Measurements from ENCODE around the gene MYCN.

The MYCN gene

GRCh38 chr2:15979759-15980604 is 39.6 kb downstream of the MYCN start:
- Mint-ChIP-seq H3K4me3 (no peak overlapping the region), H3K4me1 (peaks cover 5% of the 10 kb centered on the region), H3K27me3 (no peaks in the 10 kb centered on the region), H3K36me3 (ENCODE audit: low read depth) (no peaks in the 10 kb centered on the region), H3K27ac (no peak overlapping the region), H3K9me3 (no peaks in the 10 kb centered on the region)
- DNase-seq (no peak), ATAC-seq (no peak)

DNA sequence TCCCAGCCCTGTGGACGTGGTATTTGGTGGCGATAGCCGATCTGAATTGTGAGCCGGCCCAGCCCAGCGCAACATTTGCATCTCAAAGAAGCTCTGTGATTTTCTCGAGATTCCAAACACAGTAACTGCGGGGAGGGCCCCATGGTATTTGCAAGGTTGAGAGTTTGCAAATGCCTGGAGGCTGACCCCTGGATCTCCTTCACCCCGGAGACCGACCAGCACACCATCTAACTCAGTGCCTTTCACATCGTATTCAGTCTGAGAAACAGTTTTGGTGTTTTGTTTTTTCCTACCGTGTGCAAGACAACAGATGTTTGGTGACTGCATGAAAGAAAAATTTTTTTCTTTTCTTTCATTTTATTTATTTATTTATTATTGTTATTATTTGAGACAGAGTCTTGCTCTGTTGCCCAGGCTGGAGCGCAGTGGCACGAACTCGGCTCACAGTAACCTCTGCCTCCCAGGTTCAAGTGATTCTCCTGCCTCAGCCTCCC is 40.3 kb downstream of the MYCN start:
- Mint-ChIP-seq H3K36me3 (ENCODE audit: low read depth) (no peaks in the 10 kb centered on the region), H3K4me1 (peaks cover 5% of the 10 kb centered on the region), H3K4me3 (no peak overlapping the region), H3K27me3 (no peaks in the 10 kb centered on the region), H3K9me3 (no peaks in the 10 kb centered on the region), H3K27ac (no peak overlapping the region)
- ATAC-seq (no peak), DNase-seq (no peak)

DNA sequence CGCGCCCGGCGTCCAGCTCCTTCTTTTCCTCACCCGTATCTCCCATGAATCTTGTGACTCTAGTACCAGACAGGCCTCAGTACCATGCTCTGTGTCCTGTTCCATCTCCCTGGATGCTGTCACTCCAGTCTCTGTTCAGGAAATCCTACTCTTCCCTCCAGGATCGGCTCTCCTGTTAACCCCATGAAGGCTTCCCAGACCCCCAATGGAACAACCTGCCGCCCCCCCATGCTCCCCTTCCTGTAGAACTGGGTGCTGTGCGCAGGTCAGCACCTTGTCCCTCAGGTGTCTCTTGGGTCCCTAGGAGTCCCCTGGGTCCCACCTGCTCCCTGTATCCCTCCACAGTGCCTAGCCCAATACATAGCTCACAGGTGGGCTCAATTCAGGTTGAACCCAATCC is 41.3 kb downstream of the MYCN start:
- Mint-ChIP-seq H3K4me1 (peaks cover 5% of the 10 kb centered on the region), H3K4me3 (no peak overlapping the region), H3K27me3 (no peaks in the 10 kb centered on the region), H3K27ac (no peak overlapping the region), H3K9me3 (no peaks in the 10 kb centered on the region), H3K36me3 (ENCODE audit: low read depth) (no peaks in the 10 kb centered on the region)
- ATAC-seq = no peak
- no peak for DNase-seq

DNA sequence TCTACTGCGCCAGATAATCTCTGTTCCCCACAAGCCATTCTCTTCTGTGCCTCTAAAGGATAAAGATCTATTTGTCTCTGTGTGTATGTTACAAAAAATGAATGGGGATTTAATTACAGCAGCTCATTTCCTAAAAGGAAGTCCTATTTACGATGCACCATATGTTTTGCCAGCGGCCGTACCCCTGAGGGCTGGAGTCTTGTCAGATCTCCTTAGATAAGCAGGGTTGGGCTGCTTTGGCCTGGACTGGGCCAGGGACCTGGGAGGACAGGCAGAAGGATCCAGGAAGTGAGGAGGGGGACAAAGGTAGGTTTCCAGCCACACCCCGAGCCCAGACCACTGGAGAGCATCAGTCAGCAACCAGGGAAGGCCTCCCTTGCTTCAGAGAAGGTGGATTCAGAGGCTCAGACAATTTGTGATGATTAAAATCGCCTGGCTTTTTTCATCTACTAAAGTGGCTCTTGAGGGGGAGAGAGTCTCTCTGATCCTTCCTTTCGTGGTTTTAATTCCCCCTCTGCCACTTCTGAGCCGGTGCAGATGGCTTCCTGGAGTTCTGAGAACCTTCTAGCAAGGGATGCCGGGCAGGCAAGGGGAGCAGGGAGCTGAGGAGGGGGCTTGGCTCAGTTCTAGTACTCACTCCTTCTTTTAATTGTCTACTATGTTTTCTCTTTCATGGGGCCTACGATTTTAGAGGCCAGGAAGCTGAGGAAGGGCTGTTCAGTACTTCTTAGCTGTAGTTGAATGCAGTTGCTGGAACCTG is 42.1 kb downstream of the MYCN start:
- Mint-ChIP-seq H3K4me3 (no peak overlapping the region), H3K27ac (no peak overlapping the region), H3K4me1 (peaks cover 5% of the 10 kb centered on the region), H3K36me3 (ENCODE audit: low read depth) (no peaks in the 10 kb centered on the region), H3K27me3 (no peaks in the 10 kb centered on the region), H3K9me3 (no peaks in the 10 kb centered on the region)
- no peak for ATAC-seq
- no peak for DNase-seq

GRCh38 chr2:15983496-15983895 is 43.1 kb downstream of the MYCN start:
- H3K27ac Mint-ChIP-seq = no peak overlapping the region
- no peak overlapping the region for H3K4me3 Mint-ChIP-seq
- H3K36me3 Mint-ChIP-seq (ENCODE audit: low read depth) = no peaks in the 10 kb centered on the region
- peaks cover 5% of the 10 kb centered on the region for H3K4me1 Mint-ChIP-seq
- ATAC-seq (no peak), DNase-seq (no peak)
- no peaks in the 10 kb centered on the region for H3K27me3 Mint-ChIP-seq
- H3K9me3 Mint-ChIP-seq = no peaks in the 10 kb centered on the region

- ATAC-seq (no peak), DNase-seq (no peak)
- no peaks in the 10 kb centered on the region for H3K9me3 Mint-ChIP-seq
- peaks cover 5% of the 10 kb centered on the region for H3K4me1 Mint-ChIP-seq
- H3K4me3 Mint-ChIP-seq = no peak overlapping the region
- peaks cover 2% of the 10 kb centered on the region for H3K27me3 Mint-ChIP-seq
- H3K36me3 Mint-ChIP-seq (ENCODE audit: low read depth) = no peaks in the 10 kb centered on the region
- no peak overlapping the region for H3K27ac Mint-ChIP-seq
Observed at GRCh38 chr2:15984368-15985255, 44.3 kb downstream of the MYCN start.

DNA sequence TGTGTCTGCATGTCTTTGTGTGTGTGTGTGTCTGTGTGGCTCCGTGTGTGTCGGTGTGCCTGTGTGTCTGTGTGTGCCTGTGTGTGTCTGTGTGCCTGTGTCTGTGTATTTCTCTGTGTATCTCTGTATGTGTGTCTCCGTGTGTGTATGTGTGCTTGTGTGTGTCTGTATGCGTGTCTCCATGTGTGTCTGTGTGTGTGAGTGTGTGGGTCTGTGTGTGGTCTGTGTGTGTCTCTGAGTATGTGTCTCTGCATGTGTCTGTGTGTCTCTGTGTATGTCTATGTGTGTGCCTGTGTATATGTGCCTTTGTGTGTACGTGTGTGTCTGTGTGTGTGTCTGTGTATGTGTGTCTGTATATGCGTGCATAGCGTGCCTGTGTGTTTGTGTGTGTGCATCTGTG is 45.2 kb downstream of the MYCN start:
- Mint-ChIP-seq H3K9me3 (no peaks in the 10 kb centered on the region), H3K27me3 (peaks cover 2% of the 10 kb centered on the region), H3K4me3 (no peak overlapping the region), H3K4me1 (peaks cover 5% of the 10 kb centered on the region), H3K27ac (no peak overlapping the region), H3K36me3 (ENCODE audit: low read depth) (no peaks in the 10 kb centered on the region)
- no peak for DNase-seq
- ATAC-seq = no peak

DNA sequence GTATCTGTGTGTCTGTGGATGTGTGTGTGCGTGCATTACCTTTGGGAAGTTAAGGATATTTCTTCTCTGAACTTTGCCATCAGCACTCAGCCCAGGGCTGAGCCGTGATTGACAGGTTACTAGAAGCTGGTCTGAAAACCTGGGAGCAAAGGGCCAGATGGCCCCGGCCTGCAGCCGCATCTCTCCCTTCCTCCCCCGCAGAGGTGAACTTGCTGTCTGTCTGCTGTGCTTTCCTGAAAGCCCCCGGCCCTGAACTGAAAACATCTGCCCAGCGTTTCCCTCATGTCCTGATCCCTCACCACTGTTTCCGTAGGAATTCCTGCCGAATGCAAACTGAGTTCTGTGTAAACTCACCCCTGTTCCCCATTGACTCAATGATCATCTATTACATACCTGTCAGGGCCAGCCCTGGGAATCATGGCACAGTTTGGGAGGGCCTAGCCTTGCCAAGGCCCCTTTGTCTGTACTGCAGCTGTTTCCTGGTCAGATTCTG is 45.8 kb downstream of the MYCN start:
- no peaks in the 10 kb centered on the region for H3K36me3 Mint-ChIP-seq (ENCODE audit: low read depth)
- peaks cover 5% of the 10 kb centered on the region for H3K4me1 Mint-ChIP-seq
- no peaks in the 10 kb centered on the region for H3K9me3 Mint-ChIP-seq
- DNase-seq = no peak
- no peak overlapping the region for H3K27ac Mint-ChIP-seq
- H3K27me3 Mint-ChIP-seq = peaks cover 2% of the 10 kb centered on the region
- H3K4me3 Mint-ChIP-seq = no peak overlapping the region
- ATAC-seq = no peak

- Mint-ChIP-seq H3K4me1 (peaks cover 5% of the 10 kb centered on the region), H3K36me3 (ENCODE audit: low read depth) (no peaks in the 10 kb centered on the region), H3K27ac (no peak overlapping the region), H3K27me3 (peaks cover 2% of the 10 kb centered on the region), H3K9me3 (no peaks in the 10 kb centered on the region), H3K4me3 (no peak overlapping the region)
- ATAC-seq (no peak), DNase-seq (no peak)
Observed at GRCh38 chr2:15986644-15987043, 46.3 kb downstream of the MYCN start.

DNA sequence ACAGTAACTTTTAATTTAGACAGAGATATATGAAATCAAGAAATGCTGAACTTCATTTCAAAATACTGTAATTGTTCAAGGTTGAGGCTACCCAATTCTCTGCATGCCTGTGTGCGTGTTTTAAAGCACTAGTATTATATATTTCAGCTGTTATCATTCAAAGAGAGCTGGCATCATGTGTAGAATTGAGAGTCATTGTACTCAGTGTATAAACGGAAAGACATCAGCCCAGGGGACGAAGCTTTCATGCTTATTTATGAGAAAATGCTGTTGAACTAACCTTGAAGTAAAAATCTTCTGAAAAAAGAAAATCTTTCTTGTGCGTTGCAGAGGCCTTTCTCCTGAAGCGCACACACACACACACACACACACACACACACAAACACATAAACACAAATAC is 48.4 kb downstream of the MYCN start:
- no peak overlapping the region for H3K4me3 Mint-ChIP-seq
- H3K27me3 Mint-ChIP-seq = peaks cover 2% of the 10 kb centered on the region
- ATAC-seq = no peak
- H3K36me3 Mint-ChIP-seq (ENCODE audit: low read depth) = no peaks in the 10 kb centered on the region
- H3K9me3 Mint-ChIP-seq = no peaks in the 10 kb centered on the region
- H3K4me1 Mint-ChIP-seq = no peaks in the 10 kb centered on the region
- DNase-seq = no peak
- H3K27ac Mint-ChIP-seq = no peak overlapping the region

- Mint-ChIP-seq H3K36me3 (ENCODE audit: low read depth) (no peaks in the 10 kb centered on the region), H3K27ac (no peak overlapping the region), H3K27me3 (peaks cover 2% of the 10 kb centered on the region), H3K9me3 (no peaks in the 10 kb centered on the region), H3K4me1 (no peaks in the 10 kb centered on the region), H3K4me3 (no peak overlapping the region)
- no peak for DNase-seq
- no peak for ATAC-seq
Observed at GRCh38 chr2:15989559-15989958, 49.2 kb downstream of the MYCN start.

- Mint-ChIP-seq H3K4me3 (no peak overlapping the region), H3K27me3 (peaks cover 3% of the 10 kb centered on the region), H3K4me1 (no peaks in the 10 kb centered on the region), H3K9me3 (no peaks in the 10 kb centered on the region), H3K36me3 (ENCODE audit: low read depth) (no peaks in the 10 kb centered on the region), H3K27ac (no peak overlapping the region)
- ATAC-seq = no peak
- no peak for DNase-seq
Observed at GRCh38 chr2:15990151-15991101, 50.1 kb downstream of the MYCN start.

GRCh38 chr2:15991231-15991630 is 50.9 kb downstream of the MYCN start:
- Mint-ChIP-seq H3K27ac (no peak overlapping the region), H3K27me3 (peaks cover 5% of the 10 kb centered on the region), H3K9me3 (no peaks in the 10 kb centered on the region), H3K4me1 (no peaks in the 10 kb centered on the region), H3K4me3 (no peak overlapping the region), H3K36me3 (ENCODE audit: low read depth) (no peaks in the 10 kb centered on the region)
- no peak for ATAC-seq
- DNase-seq = no peak
